Neutrophil (primary cell): ENCODE data around the gene PNPLA5.

Experiments
- H3K27ac ChIP-seq: fragments of 200-600 bp; sonication (generic); 2 replicates; pipeline ENCODE4 v1.5.1; 2016; ENCODE audit warnings: mild to moderate bottlenecking, moderate library complexity
- H3K27me3 ChIP-seq: fragments of 200-600 bp; sonication (generic); 2 replicates; pipeline ENCODE4 v1.6.0; 2016; ENCODE audit warnings: mild to moderate bottlenecking
- H3K36me3 ChIP-seq: fragments of 200-600 bp; sonication (generic); 2 replicates; pipeline ENCODE4 v1.5.1; 2017
- H3K4me1 ChIP-seq, 2 experiments: fragments of 200-600 bp in 1 of 2; sonication (generic) in 1 of 2; 1 replicate in 1 of 2; 2 replicates in 1 of 2; pipeline versions ENCODE4 v1.5.1 to v1.6.1; 2013 to 2016; ENCODE audit warnings: low read depth in 1 of 2, low read length in 1 of 2, mild to moderate bottlenecking in 1 of 2, moderate library complexity in 1 of 2; ENCODE audit not compliant: control insufficient read depth in 1 of 2, insufficient read depth in 1 of 2
- H3K4me3 ChIP-seq, 2 experiments: fragments of 200-600 bp in 1 of 2; sonication (generic) in 1 of 2; 1 replicate in 1 of 2; 2 replicates in 1 of 2; pipeline ENCODE4 v1.5.1; 2013 to 2016; ENCODE audit warnings: low read depth in 1 of 2, low read length in 1 of 2, mild to moderate bottlenecking in 1 of 2, moderate library complexity in 1 of 2
- H3K9me3 ChIP-seq: fragments of 200-600 bp; sonication (generic); 2 replicates; pipeline ENCODE4 v1.5.1; 2016
- TF ChIP-seq, protein P1 (sequence below): fragments of 200-600 bp; sonication (generic); IDR thresholded peaks from 2 replicates; pipeline ENCODE4 v1.5.1; 2016; ENCODE audit warnings: antibody characterized with exemption

The PNPLA5 gene

DNA sequence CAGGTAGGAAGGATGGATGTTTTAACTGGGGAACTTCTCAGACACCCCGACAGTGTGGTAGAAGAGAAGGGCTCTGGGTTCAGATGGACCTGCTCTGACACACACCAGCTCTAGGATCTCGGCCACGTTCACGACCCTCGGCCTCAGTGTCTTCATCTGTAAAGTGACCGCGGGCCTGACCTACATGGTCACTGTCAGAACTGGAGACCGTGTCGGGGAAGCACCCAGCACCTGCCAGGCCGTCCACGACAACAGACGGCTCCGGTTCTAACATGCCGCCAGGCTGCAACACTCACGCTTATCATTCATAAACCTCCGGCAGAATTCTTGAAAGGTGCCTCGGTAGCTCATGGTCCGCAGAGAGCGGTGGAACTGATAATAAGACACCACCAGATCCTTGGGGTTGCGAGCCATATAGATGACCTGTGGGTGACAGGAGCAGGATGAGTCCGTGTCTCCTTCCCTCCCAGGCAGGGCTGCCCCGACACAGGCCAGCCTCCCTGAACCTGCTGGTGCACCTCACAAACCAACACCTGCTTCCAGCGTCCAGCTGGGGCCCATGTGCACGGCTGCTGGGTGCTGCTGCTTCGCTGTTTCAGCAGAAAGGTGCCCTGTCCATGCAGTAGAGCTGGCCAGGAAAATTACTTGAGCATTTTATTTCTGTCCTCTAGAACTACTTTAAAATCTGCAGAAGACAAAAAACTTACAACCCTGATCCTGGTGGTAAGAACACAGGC is 53.1 kb downstream of the PNPLA5 start:
- Histone ChIP-seq H3K9me3 (no peaks in the 10 kb centered on the region), H3K27ac (no peak overlapping the region), H3K4me3 (no peak overlapping the region), H3K36me3 (no peaks in the 10 kb centered on the region), H3K4me1 (no peaks in the 10 kb centered on the region), H3K27me3 (no peaks in the 10 kb centered on the region)
- TF ChIP-seq, protein P1, sequence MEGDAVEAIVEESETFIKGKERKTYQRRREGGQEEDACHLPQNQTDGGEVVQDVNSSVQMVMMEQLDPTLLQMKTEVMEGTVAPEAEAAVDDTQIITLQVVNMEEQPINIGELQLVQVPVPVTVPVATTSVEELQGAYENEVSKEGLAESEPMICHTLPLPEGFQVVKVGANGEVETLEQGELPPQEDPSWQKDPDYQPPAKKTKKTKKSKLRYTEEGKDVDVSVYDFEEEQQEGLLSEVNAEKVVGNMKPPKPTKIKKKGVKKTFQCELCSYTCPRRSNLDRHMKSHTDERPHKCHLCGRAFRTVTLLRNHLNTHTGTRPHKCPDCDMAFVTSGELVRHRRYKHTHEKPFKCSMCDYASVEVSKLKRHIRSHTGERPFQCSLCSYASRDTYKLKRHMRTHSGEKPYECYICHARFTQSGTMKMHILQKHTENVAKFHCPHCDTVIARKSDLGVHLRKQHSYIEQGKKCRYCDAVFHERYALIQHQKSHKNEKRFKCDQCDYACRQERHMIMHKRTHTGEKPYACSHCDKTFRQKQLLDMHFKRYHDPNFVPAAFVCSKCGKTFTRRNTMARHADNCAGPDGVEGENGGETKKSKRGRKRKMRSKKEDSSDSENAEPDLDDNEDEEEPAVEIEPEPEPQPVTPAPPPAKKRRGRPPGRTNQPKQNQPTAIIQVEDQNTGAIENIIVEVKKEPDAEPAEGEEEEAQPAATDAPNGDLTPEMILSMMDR = no peak

DNA sequence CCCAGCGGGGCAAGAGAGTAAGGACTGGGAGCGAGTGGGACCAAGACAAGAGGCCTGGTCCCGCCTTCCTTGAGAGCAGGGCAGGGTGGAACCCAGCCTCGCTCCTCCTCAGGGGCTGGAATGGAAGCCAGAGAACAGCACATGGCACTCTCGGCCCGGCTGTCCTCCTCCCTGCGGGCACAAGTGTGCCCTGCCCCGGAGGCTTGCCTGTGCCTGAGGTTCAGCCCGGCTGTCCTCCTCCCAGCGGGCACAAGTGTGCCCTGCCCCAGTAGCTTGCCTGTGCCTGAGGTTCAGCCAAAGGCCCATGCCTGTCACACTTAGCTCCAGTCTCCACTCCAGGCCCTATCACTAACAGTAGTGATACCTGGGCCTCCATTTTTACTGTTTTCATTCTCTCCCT is 53.7 kb downstream of the PNPLA5 start:
- Histone ChIP-seq H3K4me1 (no peaks in the 10 kb centered on the region), H3K9me3 (no peaks in the 10 kb centered on the region), H3K36me3 (no peaks in the 10 kb centered on the region), H3K27ac (no peak overlapping the region), H3K27me3 (no peaks in the 10 kb centered on the region), H3K4me3 (no peak overlapping the region)
- TF ChIP-seq, protein P1 = no peak

DNA sequence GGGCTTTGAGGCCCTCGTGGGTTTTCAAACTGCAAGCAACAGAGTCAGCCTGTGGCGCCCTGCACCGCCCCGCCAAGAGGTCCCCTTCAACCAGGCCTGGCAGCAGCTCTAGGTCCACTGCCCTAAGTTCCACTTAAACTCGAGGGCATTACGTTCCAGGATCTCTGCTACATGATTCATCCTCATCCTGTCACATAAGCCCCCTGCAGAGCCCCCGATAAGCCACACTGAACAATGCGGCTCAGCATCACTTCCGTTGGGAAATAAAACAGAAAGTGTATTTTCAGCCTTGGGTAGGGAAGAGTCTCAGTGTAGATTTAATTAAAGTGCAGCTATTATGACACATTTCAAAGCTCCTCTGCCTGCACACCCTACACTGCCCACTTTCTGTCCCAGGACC is 54.1 kb downstream of the PNPLA5 start:
- H3K27ac ChIP-seq = no peak overlapping the region
- H3K27me3 ChIP-seq = no peaks in the 10 kb centered on the region
- H3K4me3 ChIP-seq = no peak overlapping the region
- H3K4me1 ChIP-seq = no peaks in the 10 kb centered on the region
- TF ChIP-seq, protein P1 = no peak
- no peaks in the 10 kb centered on the region for H3K36me3 ChIP-seq
- no peaks in the 10 kb centered on the region for H3K9me3 ChIP-seq

DNA sequence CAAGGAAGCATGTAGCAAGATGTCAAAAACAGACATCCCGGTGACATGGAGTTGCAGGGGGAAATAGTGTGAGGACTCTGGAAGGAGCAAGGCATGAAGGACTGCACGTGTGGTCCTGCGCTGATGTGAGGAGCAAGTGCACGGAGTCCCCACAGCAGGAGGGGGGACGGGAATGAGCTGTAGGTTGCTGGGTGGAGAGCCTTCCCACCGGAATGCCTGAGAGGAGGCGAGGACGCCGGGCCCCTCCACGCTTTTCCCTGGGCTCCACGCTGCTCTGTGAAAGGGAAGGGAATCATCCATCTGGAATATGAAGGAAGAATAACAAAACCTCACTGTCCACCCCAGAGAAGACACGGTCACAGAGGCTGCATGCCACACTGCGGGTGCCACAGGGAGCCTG is 56.1 kb downstream of the PNPLA5 start:
- TF ChIP-seq, protein P1 = no peak

DNA sequence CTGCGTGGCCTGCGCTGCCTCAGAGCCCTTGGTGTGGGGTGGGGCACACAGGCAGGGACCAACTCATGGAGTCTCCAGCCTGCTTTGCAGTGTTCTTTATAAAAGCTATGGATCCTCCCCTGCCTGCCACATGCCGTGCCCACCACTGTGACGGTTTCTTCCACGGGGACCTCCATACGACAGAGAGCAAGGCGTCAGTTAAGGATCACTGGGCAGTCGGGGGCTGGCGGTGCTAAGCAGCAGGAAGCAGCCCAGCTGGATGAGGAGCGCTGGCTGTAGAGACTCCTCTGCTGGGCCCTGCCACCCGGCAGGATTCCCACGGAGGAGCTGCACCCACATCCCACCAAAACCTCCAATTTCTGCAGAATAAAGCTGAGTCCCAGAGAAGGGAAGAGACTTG is 56.6 kb downstream of the PNPLA5 start:
- TF ChIP-seq, protein P1 = no peak
- H3K4me1 ChIP-seq = no peaks in the 10 kb centered on the region
- H3K27ac ChIP-seq = no peak overlapping the region
- H3K36me3 ChIP-seq = no peaks in the 10 kb centered on the region
- H3K27me3 ChIP-seq = no peaks in the 10 kb centered on the region
- no peak overlapping the region for H3K4me3 ChIP-seq
- H3K9me3 ChIP-seq = no peaks in the 10 kb centered on the region

More for the DNA sequence above, 56.1 kb downstream of the PNPLA5 start:
- Histone ChIP-seq H3K27ac (no peak overlapping the region), H3K4me1 (no peaks in the 10 kb centered on the region), H3K27me3 (no peaks in the 10 kb centered on the region), H3K9me3 (no peaks in the 10 kb centered on the region), H3K4me3 (no peak overlapping the region), H3K36me3 (no peaks in the 10 kb centered on the region)
